Hypothalamus (tissue), 51 donors: ENCODE data around the gene TRNAU1AP.
"Not testable (repeated sequence)": the region's sequence is repeated elsewhere in the genome, so short reads cannot be mapped to it uniquely, and the experiment has no call there.

ENCODE experiments used
- DNase-seq, 51 donors: peaks; one replicate each; lab custom pipeline; 2025; lab: John Stamatoyannopoulos, UW

TRNAU1AP gene

GRCh38 chr1:28552758-28553663 lies at the start of gene TRNAU1AP:
TSS of gene TRNAU1AP (plus strand) at chr1:28553085. CDS start at chr1:28553111, 26 bp downstream.
- DNase-seq = peak; percentile 66 to 97 (median 91)

GRCh38 chr1:28503117-28503516 lies 49.8 kb upstream of the TRNAU1AP start:
- DNase-seq = no peak

GRCh38 chr1:28505406-28506187 lies 47.3 kb upstream of the TRNAU1AP start, which contains the start of gene RCC1:
TSS of gene RCC1 (plus strand) at chr1:28506043. CDS start at chr1:28529867, 23,824 bp downstream.
- DNase-seq = peak; percentile 37 to 96 (median 88)

- DNase-seq = no peak
These were observed 46.0 kb upstream of the TRNAU1AP start for GRCh38 chr1:28506907-28507246.

GRCh38 chr1:28507247-28507645 lies 45.6 kb upstream of the TRNAU1AP start:
- no peak for DNase-seq

- no peak for DNase-seq
These were observed 45.0 kb upstream of the TRNAU1AP start for GRCh38 chr1:28507646-28508434.

- no peak for DNase-seq
These were observed 44.5 kb upstream of the TRNAU1AP start for GRCh38 chr1:28508435-28508754.

- no peak for DNase-seq
These were observed 43.1 kb upstream of the TRNAU1AP start for GRCh38 chr1:28509705-28510272.

- DNase-seq = no peak
These were observed 42.5 kb upstream of the TRNAU1AP start for GRCh38 chr1:28510273-28510969.

- no peak for DNase-seq
These were observed 41.9 kb upstream of the TRNAU1AP start for GRCh38 chr1:28510970-28511440.

- no peak for DNase-seq
These were observed 40.8 kb upstream of the TRNAU1AP start for GRCh38 chr1:28512058-28512611.

GRCh38 chr1:28514445-28514933 lies 38.4 kb upstream of the TRNAU1AP start:
- not testable (repeated sequence) for DNase-seq

- no peak for DNase-seq
These were observed 36.3 kb upstream of the TRNAU1AP start for GRCh38 chr1:28516518-28516956.

GRCh38 chr1:28517649-28517999 lies 35.3 kb upstream of the TRNAU1AP start:
- DNase-seq = peak in 1 of 51 donors; percentile 21

GRCh38 chr1:28518000-28518744 lies 34.7 kb upstream of the TRNAU1AP start:
- peak; percentile 38 to 90 (median 82) for DNase-seq

GRCh38 chr1:28518745-28519341 lies 34.0 kb upstream of the TRNAU1AP start:
- no peak for DNase-seq

- DNase-seq = no peak
These were observed 32.7 kb upstream of the TRNAU1AP start for GRCh38 chr1:28519946-28520725.
